LNCaP clone FGC (cell line): Measurements from ENCODE around the gene CRTAC1.
A peak's percentile ranks its signal among the peaks of the same experiment; 100 is the strongest.

ENCODE experiments used
- DNase-seq: peaks from one replicate; pipeline ENCODE4 v3.0.0-alpha.2; 2011; ENCODE audit warnings: low read depth
- H3K4me3 ChIP-seq: 2 replicates; pipeline ENCODE4 v1.5.1; 2011; ENCODE audit warnings: mild to moderate bottlenecking, low read depth, low read length, control low read depth
- TF ChIP-seq, protein P1 (sequence below): IDR thresholded peaks from 2 replicates; pipeline ENCODE4 v1.5.1; 2012; ENCODE audit warnings: mild to moderate bottlenecking; ENCODE audit not compliant: control insufficient read depth, insufficient read depth; ENCODE audit errors: extremely low read depth

The CRTAC1 gene

DNA sequence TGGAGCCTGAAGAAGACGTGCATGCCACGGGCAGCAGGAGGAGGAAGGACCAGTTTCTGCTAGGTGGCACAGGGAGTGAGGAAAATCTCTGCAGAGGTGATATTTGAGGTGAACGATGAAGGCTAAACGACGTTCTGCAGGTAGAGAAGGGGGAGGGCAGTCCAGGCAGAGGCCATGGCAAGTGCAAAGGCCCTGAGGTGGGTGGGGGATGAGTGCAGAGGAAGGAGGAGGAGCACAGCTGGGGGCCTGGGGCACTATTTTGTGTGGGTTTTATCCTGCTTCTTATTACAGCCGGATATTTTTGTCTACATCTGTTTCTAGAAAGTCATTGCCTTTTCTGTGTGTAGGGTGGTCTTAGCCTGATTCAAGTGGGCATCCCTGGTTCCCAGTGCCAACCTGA is 123.2 kb downstream of the CRTAC1 start:
- H3K4me3 ChIP-seq = no peak overlapping the region
- TF ChIP-seq, protein P1, sequence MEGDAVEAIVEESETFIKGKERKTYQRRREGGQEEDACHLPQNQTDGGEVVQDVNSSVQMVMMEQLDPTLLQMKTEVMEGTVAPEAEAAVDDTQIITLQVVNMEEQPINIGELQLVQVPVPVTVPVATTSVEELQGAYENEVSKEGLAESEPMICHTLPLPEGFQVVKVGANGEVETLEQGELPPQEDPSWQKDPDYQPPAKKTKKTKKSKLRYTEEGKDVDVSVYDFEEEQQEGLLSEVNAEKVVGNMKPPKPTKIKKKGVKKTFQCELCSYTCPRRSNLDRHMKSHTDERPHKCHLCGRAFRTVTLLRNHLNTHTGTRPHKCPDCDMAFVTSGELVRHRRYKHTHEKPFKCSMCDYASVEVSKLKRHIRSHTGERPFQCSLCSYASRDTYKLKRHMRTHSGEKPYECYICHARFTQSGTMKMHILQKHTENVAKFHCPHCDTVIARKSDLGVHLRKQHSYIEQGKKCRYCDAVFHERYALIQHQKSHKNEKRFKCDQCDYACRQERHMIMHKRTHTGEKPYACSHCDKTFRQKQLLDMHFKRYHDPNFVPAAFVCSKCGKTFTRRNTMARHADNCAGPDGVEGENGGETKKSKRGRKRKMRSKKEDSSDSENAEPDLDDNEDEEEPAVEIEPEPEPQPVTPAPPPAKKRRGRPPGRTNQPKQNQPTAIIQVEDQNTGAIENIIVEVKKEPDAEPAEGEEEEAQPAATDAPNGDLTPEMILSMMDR = no peak
- no peak for DNase-seq

DNA sequence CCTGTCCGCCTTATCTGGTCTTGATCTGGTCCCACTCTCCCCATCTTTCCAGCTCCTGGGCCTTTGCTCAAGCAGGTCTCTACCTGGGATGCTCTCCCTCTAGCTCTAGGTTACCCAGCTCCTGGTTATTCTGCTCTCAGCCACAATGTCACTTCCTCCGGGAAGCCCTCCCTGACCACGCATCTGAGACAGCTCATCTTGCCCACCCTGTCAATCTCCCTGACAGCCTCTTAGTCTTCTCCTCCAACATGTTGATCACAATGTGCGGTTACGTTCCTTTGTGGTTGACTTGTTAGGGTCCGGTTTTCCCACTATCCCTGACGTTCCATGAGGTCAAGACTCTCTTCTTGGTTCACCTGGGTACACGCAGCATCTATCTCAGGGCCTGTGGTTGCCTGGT is 125.1 kb downstream of the CRTAC1 start:
- TF ChIP-seq, protein P1 = no peak
- no peak overlapping the region for H3K4me3 ChIP-seq
- DNase-seq = no peak

DNA sequence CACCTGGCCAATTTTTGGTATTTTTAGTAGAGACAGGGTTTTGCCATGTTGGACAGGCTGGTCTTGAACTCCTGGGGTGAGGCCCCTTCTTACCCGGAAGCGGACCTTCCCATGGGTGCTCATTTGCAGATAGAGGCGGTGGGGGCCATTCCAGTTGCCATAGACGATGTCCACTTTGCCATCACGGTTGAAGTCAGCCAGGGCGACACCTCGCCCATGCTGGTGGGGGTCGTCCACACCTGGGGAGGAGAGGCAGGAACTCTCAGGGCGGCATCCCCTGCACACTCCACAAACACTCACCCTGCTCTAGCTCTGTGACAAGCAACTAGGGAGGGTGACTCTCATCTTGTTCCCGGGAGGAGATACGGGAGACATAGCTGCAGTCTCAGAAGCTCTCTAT is 125.8 kb downstream of the CRTAC1 start:
- H3K4me3 ChIP-seq = no peak overlapping the region
- TF ChIP-seq, protein P1 = no peak

GRCh38 chr10:97904018-97904381 is 126.4 kb downstream of the CRTAC1 start:
- no peak overlapping the region for H3K4me3 ChIP-seq
- DNase-seq = no peak
- TF ChIP-seq, protein P1 = no peak

More for the DNA sequence above, 125.8 kb downstream of the CRTAC1 start:
- DNase-seq = no peak

GRCh38 chr10:97903128-97904017 is 127.0 kb downstream of the CRTAC1 start:
- peak; percentile 14 for DNase-seq
- TF ChIP-seq, protein P1 = no peak
- H3K4me3 ChIP-seq = no peak overlapping the region

GRCh38 chr10:97901381-97901780 is 129.0 kb downstream of the CRTAC1 start:
- no peak for DNase-seq
- no peak overlapping the region for H3K4me3 ChIP-seq
- TF ChIP-seq, protein P1 = no peak

DNA sequence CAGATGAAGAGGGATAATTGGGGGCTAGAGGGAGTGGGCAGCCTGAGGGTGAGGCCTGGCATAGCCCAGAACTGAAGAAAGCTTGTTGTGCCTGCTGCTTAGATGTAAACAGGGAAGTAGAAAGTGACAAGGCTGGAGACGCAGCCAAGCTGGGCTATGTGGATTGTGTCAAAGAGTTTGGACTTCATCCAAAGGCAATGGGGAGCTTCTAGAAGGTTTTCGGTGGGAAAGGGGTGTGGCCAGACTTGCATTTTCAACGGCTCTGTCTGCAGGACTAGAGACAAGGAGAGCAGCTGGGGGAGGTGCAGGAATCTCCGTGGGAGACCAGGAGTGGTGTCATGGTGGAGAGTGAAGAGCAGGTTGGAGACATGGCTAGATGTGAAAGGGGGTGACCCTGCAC is 132.0 kb downstream of the CRTAC1 start:
- DNase-seq = no peak
- no peak overlapping the region for H3K4me3 ChIP-seq
- TF ChIP-seq, protein P1 = no peak
